Activated CD4-positive, CD25-positive, alpha-beta regulatory T cell (primary cell): Measurements from ENCODE around the gene GPN3.
A peak's percentile ranks its signal among the peaks of the same experiment; 100 is the strongest.
"Not testable (repeated sequence)": the region's sequence is repeated elsewhere in the genome, so short reads cannot be mapped to it uniquely, and the experiment has no call there.

Source experiments
- DNase-seq, 4 experiments: peaks; one replicate each; lab custom pipeline; 2025; lab: John Stamatoyannopoulos, UW

The GPN3 gene

GRCh38 chr12:110468214-110469048, at the start of gene GPN3, which contains the start of gene FAM216A:
Gene GPN3 (minus strand): TSS chr12:110468257. CDS start chr12:110468203, 54 bp downstream.
Gene FAM216A (plus strand): TSS chr12:110468845. CDS start chr12:110468876, 31 bp downstream.
- DNase-seq = peak; percentile 86 to 92 (median 89)

GRCh38 chr12:110516995-110517394, 48.9 kb upstream of the GPN3 start:
- DNase-seq = no peak

- no peak for DNase-seq
Measured at GRCh38 chr12:110514363-110514762, 46.3 kb upstream of the GPN3 start.

- DNase-seq = no peak
Measured at GRCh38 chr12:110513842-110514241, 45.8 kb upstream of the GPN3 start.

GRCh38 chr12:110508071-110508586, 40.1 kb upstream of the GPN3 start:
- no peak for DNase-seq

- DNase-seq = no peak
Measured at GRCh38 chr12:110505332-110505731, 37.3 kb upstream of the GPN3 start.

GRCh38 chr12:110503432-110503831, 35.4 kb upstream of the GPN3 start:
- DNase-seq = no peak

GRCh38 chr12:110501752-110502738, 34.0 kb upstream of the GPN3 start, which contains the start of the genes RAD9B and VPS29:
Gene RAD9B (plus strand): TSS chr12:110502331. CDS start chr12:110502338, 7 bp downstream.
Gene VPS29 (minus strand): TSS chr12:110502111. CDS start chr12:110502051, 60 bp downstream.
- DNase-seq = peak; percentile 96 to 98 (median 98)

GRCh38 chr12:110501399-110501751, 33.3 kb upstream of the GPN3 start:
- DNase-seq = no peak

GRCh38 chr12:110498984-110499706, 31.1 kb upstream of the GPN3 start:
- no peak for DNase-seq

- DNase-seq = no peak
Measured at GRCh38 chr12:110475426-110475825, 7.4 kb upstream of the GPN3 start.

- no peak for DNase-seq
Measured at GRCh38 chr12:110467847-110468213, 227 bp downstream of the GPN3 start.

GRCh38 chr12:110466791-110467190, 1.3 kb downstream of the GPN3 start:
- DNase-seq = no peak

GRCh38 chr12:110465765-110466164, 2.3 kb downstream of the GPN3 start:
- DNase-seq = not testable (repeated sequence)

GRCh38 chr12:110465024-110465423, 3.0 kb downstream of the GPN3 start:
- no peak for DNase-seq

GRCh38 chr12:110461189-110461588, 6.9 kb downstream of the GPN3 start:
- DNase-seq = not testable (repeated sequence)

- DNase-seq = no peak
Measured at GRCh38 chr12:110458756-110459155, 9.3 kb downstream of the GPN3 start.

- no peak for DNase-seq
Measured at GRCh38 chr12:110453569-110454296, 14.3 kb downstream of the GPN3 start.

- DNase-seq = no peak
Measured at GRCh38 chr12:110451263-110451662, 16.8 kb downstream of the GPN3 start.

- peak; percentile 88 to 92 (median 91) for DNase-seq
Measured at GRCh38 chr12:110449799-110450497, 18.1 kb downstream of the GPN3 start, which contains the start of gene ARPC3. Gene ARPC3 (minus strand): TSS chr12:110450337. CDS start chr12:110450260, 77 bp downstream.
